Upper lobe of right lung (tissue), 1 donor: Measurements from ENCODE around the gene WWOX. TPM values are rescaled to one million over a fixed set of nuclear protein-coding genes. Genes with fewer than 3 reads are reported as not detected.

Source experiments
- ATAC-seq: fragments of 200-7000 bp; cut with Tn5 transposase; one replicate; pipeline ENCODE4 v1.9.1; 2020; ENCODE audit warnings: mild to moderate bottlenecking, moderate library complexity
- DNase-seq: peaks from one replicate; pipeline ENCODE4 v3.0.0-alpha.2; 2020
- H3K27ac ChIP-seq: fragments of 200-600 bp; one replicate; pipeline ENCODE4 v1.8.0; 2022
- H3K27me3 ChIP-seq: fragments of 200-600 bp; one replicate; pipeline ENCODE4 v1.8.0; 2022; ENCODE audit warnings: mild to moderate bottlenecking
- H3K36me3 ChIP-seq: fragments of 200-600 bp; one replicate; pipeline ENCODE4 v1.8.0; 2022
- H3K4me1 ChIP-seq: fragments of 200-600 bp; one replicate; pipeline ENCODE4 v1.8.0; 2022
- H3K4me3 ChIP-seq: fragments of 200-600 bp; one replicate; pipeline ENCODE4 v1.8.0; 2022; ENCODE audit warnings: mild to moderate bottlenecking
- H3K9me3 ChIP-seq: fragments of 200-600 bp; one replicate; pipeline ENCODE4 v1.8.0; 2022
- CTCF ChIP-seq: fragments of 200-600 bp; IDR thresholded peaks from one replicate; pipeline ENCODE4 v1.8.0; 2022; ENCODE audit warnings: antibody characterized with exemption
- intact Hi-C: fragments of 100-400 bp; cut with DNase I; formaldehyde crosslinking; loops from one replicate; pipeline ENCODE4 v1.11.0; 2022
- total RNA-seq: library from RNA; stranded (reverse); fragmentation: NEBNext Ultra II Directional; extraction: Animal tissue kit (Norgen Biotek cat#: 25700); gene quantifications from one replicate; pipeline ENCODE4 v1.2.1, GENCODE V29; 2021
- donor health status: DM: no; HTN: yes; CAD: no; lungs with severe emphysema.

Gene WWOX
- total RNA-seq, 1 donor from 2014 or later = 17.0 TPM

- H3K27ac ChIP-seq = no peak overlapping the region
- ATAC-seq (no peak), DNase-seq (no peak)
- H3K9me3 ChIP-seq = no peaks in the 10 kb centered on the region
- H3K4me3 ChIP-seq = no peak overlapping the region
- H3K4me1 ChIP-seq = no peaks in the 10 kb centered on the region
- intact Hi-C loops = no loop called here
- no peak for TF ChIP-seq CTCF
- no peaks in the 10 kb centered on the region for H3K27me3 ChIP-seq
- H3K36me3 ChIP-seq = no peaks in the 10 kb centered on the region
Measured at GRCh38 chr16:79209308-79209707, 1109.9 kb downstream of the WWOX start.

GRCh38 chr16:79210607-79211006 is 1111.2 kb downstream of the WWOX start:
- DNase-seq = no peak
- TF ChIP-seq CTCF = no peak
- Histone ChIP-seq H3K27me3 (no peaks in the 10 kb centered on the region), H3K36me3 (no peaks in the 10 kb centered on the region), H3K4me1 (no peaks in the 10 kb centered on the region), H3K27ac (no peak overlapping the region), H3K9me3 (no peaks in the 10 kb centered on the region), H3K4me3 (no peak overlapping the region)
- no peak for ATAC-seq
- intact Hi-C loops = no loop called here

- Histone ChIP-seq H3K4me3 (no peak overlapping the region), H3K27ac (no peak overlapping the region), H3K36me3 (no peaks in the 10 kb centered on the region), H3K27me3 (no peaks in the 10 kb centered on the region), H3K9me3 (no peaks in the 10 kb centered on the region), H3K4me1 (no peaks in the 10 kb centered on the region)
- ATAC-seq (no peak), DNase-seq (no peak)
- intact Hi-C loops = no loop called here
- no peak for TF ChIP-seq CTCF
Measured at GRCh38 chr16:79211586-79211985, 1112.1 kb downstream of the WWOX start.

GRCh38 chr16:79212114-79212791 is 1112.8 kb downstream of the WWOX start:
- no peak for ATAC-seq
- TF ChIP-seq CTCF = no peak
- H3K27me3 ChIP-seq = no peaks in the 10 kb centered on the region
- intact Hi-C loops = no loop called here
- no peaks in the 10 kb centered on the region for H3K36me3 ChIP-seq
- H3K4me3 ChIP-seq = no peak overlapping the region
- H3K4me1 ChIP-seq = no peaks in the 10 kb centered on the region
- H3K27ac ChIP-seq = no peak overlapping the region
- no peaks in the 10 kb centered on the region for H3K9me3 ChIP-seq
- DNase-seq = no peak

- peak; percentile 16 for TF ChIP-seq CTCF
- ATAC-seq (peak; percentile 66), DNase-seq (no peak)
- Histone ChIP-seq H3K27me3 (no peaks in the 10 kb centered on the region), H3K4me3 (no peak overlapping the region), H3K4me1 (no peaks in the 10 kb centered on the region), H3K9me3 (no peaks in the 10 kb centered on the region), H3K36me3 (no peaks in the 10 kb centered on the region), H3K27ac (no peak overlapping the region)
- intact Hi-C loops = no loop called here
Measured at GRCh38 chr16:79213214-79213613, 1113.8 kb downstream of the WWOX start.

- H3K4me1 ChIP-seq = no peaks in the 10 kb centered on the region
- no peak for ATAC-seq
- DNase-seq = no peak
- no peak overlapping the region for H3K27ac ChIP-seq
- no peaks in the 10 kb centered on the region for H3K27me3 ChIP-seq
- no peaks in the 10 kb centered on the region for H3K36me3 ChIP-seq
- H3K4me3 ChIP-seq = no peak overlapping the region
- intact Hi-C loops = no loop called here
- no peak for TF ChIP-seq CTCF
- no peaks in the 10 kb centered on the region for H3K9me3 ChIP-seq
Measured at GRCh38 chr16:79215289-79215688, 1115.8 kb downstream of the WWOX start.
